HepG2 (cell line): ENCODE results near the gene CD1D. TPM values are rescaled to one million over a fixed set of nuclear protein-coding genes. Genes with fewer than 3 reads are reported as not detected.

ENCODE experiments used
- ATAC-seq: fragments of 200-7000 bp; cut with Tn5 transposase; 3 replicates; pipeline ENCODE4 v1.9.1; 2020; ENCODE audit warnings: mild to moderate bottlenecking, moderate library complexity
- BruUV-seq: library from RNA; stranded (reverse); fragments of 400-500 nt; replicated peaks from 2 replicates; lab custom pipeline; 2021; lab: Mats Ljungman, UMichigan
- CTCF ChIA-PET: fragments of 300-600 bp; formaldehyde crosslinking; extraction: SDS; loops from one replicate; lab custom pipeline; 2021; ENCODE audit warnings: low total read pairs, inconsistent platforms, low intra/inter-chr PET ratio; lab: Yijun Ruan, JAX
- POLR2A ChIA-PET: fragments of 350-600 bp; sonication (Branson Sonifier 250); formaldehyde crosslinking; loops from one replicate; lab custom pipeline; 2020; ENCODE audit warnings: antibody characterized with exemption, inconsistent platforms; lab: Yijun Ruan, JAX
- DNase-seq: peaks from one replicate; pipeline ENCODE4 v3.0.0-alpha.2; 2015; ENCODE audit warnings: low spot score
- FAIRE-seq: peaks from 3 replicates; lab custom pipeline; 2011; peaks lifted over from hg19 to GRCh38; lab: Jason Lieb, UNC
- H2AFZ ChIP-seq: one replicate; pipeline ENCODE4 v1.6.1; 2011; ENCODE audit warnings: low read length, inconsistent platforms
- H3K27ac ChIP-seq: fragments of 300-600 bp; 3 replicates; pipeline ENCODE4 v1.8.0; 2011; ENCODE audit warnings: mixed run types, mild to moderate bottlenecking, mixed read lengths, low read length, inconsistent platforms; ENCODE audit not compliant: insufficient read depth; ENCODE audit errors: extremely low read length
- H3K27me3 ChIP-seq, 2 experiments: fragments of 200-600 bp in 1 of 2; 2 replicates in 1 of 2; 3 replicates in 1 of 2; pipeline versions ENCODE4 v1.6.0 to v1.8.0; 2011; ENCODE audit warnings: low read length in 2 of 2, mild to moderate bottlenecking in 2 of 2, moderate library complexity in 2 of 2, inconsistent platforms in 1 of 2; ENCODE audit not compliant: insufficient read depth in 2 of 2, control insufficient read depth in 1 of 2
- H3K36me3 ChIP-seq, 2 experiments: fragments of 200-600 bp in 1 of 2; replicated peaks in 1 of 2; 2 replicates in 1 of 2; 3 replicates in 1 of 2; pipeline versions ENCODE4 v1.5.1 to v1.8.0; 2011; ENCODE audit warnings: low read length in 2 of 2, inconsistent platforms in 1 of 2; ENCODE audit not compliant: insufficient read depth in 2 of 2, control insufficient read depth in 1 of 2
- H3K4me1 ChIP-seq: 2 replicates; pipeline ENCODE4 v1.5.1; 2012; ENCODE audit warnings: low read length, inconsistent platforms; ENCODE audit not compliant: insufficient read depth
- H3K4me2 ChIP-seq: 2 replicates; pipeline ENCODE4 v1.6.0; 2011; ENCODE audit warnings: low read depth, low read length, inconsistent platforms
- H3K4me3 ChIP-seq, 3 experiments: fragments of 200-600 bp in 1 of 3; sonication (generic), shearing (Covaris generic) in 1 of 3; replicated peaks in 1 of 3; 2 replicates each; pipeline ENCODE4 v1.5.1; 2011 to 2016; ENCODE audit warnings: low read length in 3 of 3, inconsistent platforms in 2 of 3, low read depth in 2 of 3, mild to moderate bottlenecking in 2 of 3, control low read depth in 1 of 3, mixed read lengths in 1 of 3; ENCODE audit not compliant: insufficient read depth in 1 of 3
- H3K79me2 ChIP-seq: one replicate; pipeline ENCODE4 v1.6.1; 2011; ENCODE audit warnings: low read length, inconsistent platforms; ENCODE audit not compliant: insufficient read depth
- H3K9ac ChIP-seq: 2 replicates; pipeline ENCODE4 v1.6.0; 2011; ENCODE audit warnings: mild to moderate bottlenecking, low read depth, low read length, inconsistent platforms; ENCODE audit not compliant: insufficient read depth
- H3K9me3 ChIP-seq: 2 replicates; pipeline ENCODE4 v1.5.1; 2012; ENCODE audit warnings: mild to moderate bottlenecking, low read length
- H4K20me1 ChIP-seq: 2 replicates; pipeline ENCODE4 v1.6.0; 2011; ENCODE audit warnings: inconsistent platforms, mild to moderate bottlenecking, low read length, moderate library complexity; ENCODE audit not compliant: insufficient read depth
- HMGXB4 ChIP-seq, 2 experiments: sonication (generic) in 1 of 2; formaldehyde crosslinking in 1 of 2; IDR thresholded peaks; 2 replicates each; pipeline versions ENCODE4 v1.4.0 to v1.6.1; 2018 to 2020; ENCODE audit warnings: missing genetic modification reagents in 2 of 2, borderline replicate concordance in 1 of 2, low read depth in 1 of 2, mild to moderate bottlenecking in 1 of 2, missing biosample characterization in 1 of 2
- MAX ChIP-seq: IDR thresholded peaks from 2 replicates; pipeline ENCODE4 v1.6.1; 2012; ENCODE audit warnings: inconsistent platforms
- MNT ChIP-seq: fragments of 450-650 bp; IDR thresholded peaks from 2 replicates; pipeline ENCODE4 v1.6.1; 2016
- NFRKB ChIP-seq: fragments of 450-650 bp; IDR thresholded peaks from 2 replicates; pipeline ENCODE4 v1.6.1; 2017
- RAD21 ChIP-seq: fragments of 450-650 bp; formaldehyde crosslinking; IDR thresholded peaks from 2 replicates; pipeline ENCODE4 v1.5.0; 2020; ENCODE audit warnings: mild to moderate bottlenecking
- SNAPC2 ChIP-seq: sonication (generic); formaldehyde crosslinking; IDR thresholded peaks from 2 replicates; pipeline ENCODE4 v1.8.1; 2022; ENCODE audit warnings: mild to moderate bottlenecking, missing genetic modification reagents
- THAP8 ChIP-seq: sonication (generic); formaldehyde crosslinking; IDR thresholded peaks from 2 replicates; pipeline ENCODE4 v1.5.1; 2020; ENCODE audit warnings: missing genetic modification reagents, mild to moderate bottlenecking, borderline replicate concordance
- ZBTB46 ChIP-seq: sonication (generic); formaldehyde crosslinking; IDR thresholded peaks from 2 replicates; pipeline ENCODE4 v1.4.0; 2020; ENCODE audit warnings: mild to moderate bottlenecking, missing genetic modification reagents, borderline replicate concordance
- ZNF614 ChIP-seq: IDR thresholded peaks from 2 replicates; pipeline ENCODE4 v1.6.1; 2018; ENCODE audit warnings: missing biosample characterization, missing genetic modification reagents, inconsistent platforms, borderline replicate concordance
- ZNF737 ChIP-seq: sonication (generic); formaldehyde crosslinking; IDR thresholded peaks from 2 replicates; pipeline ENCODE4 v1.5.0; 2020; ENCODE audit warnings: missing genetic modification reagents, mild to moderate bottlenecking, borderline replicate concordance
- ZNF768 ChIP-seq: sonication (generic); formaldehyde crosslinking; IDR thresholded peaks from 2 replicates; pipeline ENCODE4 v1.4.0; 2020; ENCODE audit warnings: missing genetic modification reagents
- ZSCAN9 ChIP-seq: IDR thresholded peaks from 2 replicates; pipeline ENCODE4 v1.6.1; 2016; ENCODE audit warnings: borderline replicate concordance
- WGBS: methylation state at CpG from one replicate; pipeline ENCODE4 v1.1.6; 2017; ENCODE audit warnings: low lambda C conversion rate; 5-methylcytosine and 5-hydroxymethylcytosine counted together
- in situ Hi-C: cut with HindIII; loops from 2 replicates; pipeline ENCODE4 v1.10.0; 2017; ENCODE audit warnings: low pct_unique_long_range_greater_than_20kb; ENCODE audit not compliant: extremely low pct_ligation_motif_present
- intact Hi-C: fragments of 100-400 bp; cut with micrococcal nuclease; formaldehyde crosslinking; loops from one replicate; pipeline ENCODE4 v1.10.0; 2022; ENCODE audit not compliant: unreplicated experiment
- polyA plus RNA-seq, 8 experiments: library from polyadenylated mRNA; depleted of rRNA in 3 of 8; stranded (reverse) in 7 of 8; unstranded in 1 of 8; fragments of >200 nt; fragmentation: Illumina TruSeq in 4 of 8; extraction: Trizol in 4 of 8; gene quantifications; 2 replicates each; pipeline versions ENCODE4 v1.2.1 to v1.2.3, GENCODE V29; 2011 to 2016; ENCODE audit warnings: low read depth in 4 of 8, missing spikeins in 1 of 8, mixed read lengths in 1 of 8; ENCODE audit not compliant: insufficient read depth in 1 of 8
- total RNA-seq, 5 experiments: library from RNA; depleted of rRNA; stranded (reverse); fragments of >200 nt; fragmentation: Illumina TruSeq; extraction: Trizol; gene quantifications; 2 replicates each; pipeline ENCODE4 v1.2.3, GENCODE V29; 2016; ENCODE audit warnings: low read depth in 1 of 5

Gene CD1D
- total and polyA plus RNA-seq, 2 of the 13 experiments (the other 11 are each of a cell fraction or from before 2014, with no cell fraction given) = not detected

- TF ChIP-seq ZNF737 (CRISPR knock-in tag) = no peak
- no peak for TF ChIP-seq MAX
- no peak for TF ChIP-seq SNAPC2
Measured at GRCh38 chr1:158189624-158190023, 8.9 kb downstream of the CD1D start (continued).

- Histone ChIP-seq H3K4me3 (no peak overlapping the region), H3K4me1 (no peaks in the 10 kb centered on the region), H3K4me2 (no peak overlapping the region), H2AFZ (no peak overlapping the region), H4K20me1 (no peaks in the 10 kb centered on the region; the same call in 1 of the 2 replicates), H3K36me3 (no peaks in the 10 kb centered on the region), H3K79me2 (no peaks in the 10 kb centered on the region), H3K27ac (no peak overlapping the region), H3K9ac (no peak overlapping the region), H3K9me3 (no peaks in the 10 kb centered on the region), H3K27me3 (no peaks in the 10 kb centered on the region; a peak in 1 of 5 replicates)
- in situ Hi-C loops = loop anchor here (25.0 kb wide), 1 partner anchor 821 kb away; the partner anchor contains the start of gene IFI16
- ChIA-PET CTCF (no interaction called here), POLR2A (no interaction called here)
- intact Hi-C loops = no loop called here
- FAIRE-seq (no peak), ATAC-seq (no peak), DNase-seq (no peak)
- 0% methylated on average over 6 of the region's 6 CpGs for WGBS
- no TSS peak for BruUV-seq
- no peak for TF ChIP-seq ZBTB46 (CRISPR knock-in tag)
- TF ChIP-seq RAD21 (CRISPR knock-in tag) = no peak
- no peak for TF ChIP-seq HMGXB4 (CRISPR knock-in tag; IDR thresholded peaks at IDR 0.05; ENCODE audit: borderline replicate concordance in 1 of 2, low read depth in 1 of 2)
- TF ChIP-seq THAP8 (CRISPR knock-in tag) = no peak
- TF ChIP-seq ZNF614 = no peak
- no peak for TF ChIP-seq SNAPC2
- TF ChIP-seq ZSCAN9 (CRISPR knock-in tag) = no peak
- TF ChIP-seq ZNF768 = no peak
- TF ChIP-seq MNT = no peak
- TF ChIP-seq NFRKB = no peak
Measured at GRCh38 chr1:158191299-158191698, 10.6 kb downstream of the CD1D start.
